Choroid plexus epithelial cell (primary cell): Measurements from ENCODE around the gene LRP1B.

Source experiments
- DNase-seq: peaks from one replicate; pipeline ENCODE4 v3.0.0-alpha.2; 2010; ENCODE audit warnings: low read depth
- H3K4me3 ChIP-seq: 2 replicates; pipeline ENCODE4 v1.5.1; 2011; ENCODE audit warnings: low read depth, mild to moderate bottlenecking, control low read depth, low read length, moderate library complexity
- TF ChIP-seq, protein P1 (sequence below): conservative IDR thresholded peaks from 2 replicates; pipeline ENCODE4 v1.5.1; 2011; ENCODE audit warnings: low read depth, mild to moderate bottlenecking, control low read depth, inconsistent platforms, low read length, moderate library complexity

Gene LRP1B

DNA sequence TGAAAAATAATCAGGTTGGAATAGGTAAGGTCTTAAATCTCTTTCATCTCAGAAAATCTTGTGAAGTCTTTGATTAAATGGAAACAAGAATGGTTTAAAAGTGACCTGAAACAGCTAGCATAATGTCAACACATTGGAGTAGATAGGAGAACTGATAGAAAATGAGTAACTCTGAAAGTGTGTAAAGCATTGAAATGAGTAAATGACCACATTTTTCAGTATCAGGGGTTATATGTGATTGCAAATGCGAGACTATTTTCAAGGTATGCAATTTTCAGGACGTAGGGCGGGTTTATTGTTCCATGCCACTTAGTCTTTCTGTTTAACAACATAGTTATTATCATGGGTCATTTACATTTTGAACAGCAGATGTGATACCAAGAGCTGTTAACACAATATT is 1383.2 kb downstream of the LRP1B start:
- TF ChIP-seq, protein P1, sequence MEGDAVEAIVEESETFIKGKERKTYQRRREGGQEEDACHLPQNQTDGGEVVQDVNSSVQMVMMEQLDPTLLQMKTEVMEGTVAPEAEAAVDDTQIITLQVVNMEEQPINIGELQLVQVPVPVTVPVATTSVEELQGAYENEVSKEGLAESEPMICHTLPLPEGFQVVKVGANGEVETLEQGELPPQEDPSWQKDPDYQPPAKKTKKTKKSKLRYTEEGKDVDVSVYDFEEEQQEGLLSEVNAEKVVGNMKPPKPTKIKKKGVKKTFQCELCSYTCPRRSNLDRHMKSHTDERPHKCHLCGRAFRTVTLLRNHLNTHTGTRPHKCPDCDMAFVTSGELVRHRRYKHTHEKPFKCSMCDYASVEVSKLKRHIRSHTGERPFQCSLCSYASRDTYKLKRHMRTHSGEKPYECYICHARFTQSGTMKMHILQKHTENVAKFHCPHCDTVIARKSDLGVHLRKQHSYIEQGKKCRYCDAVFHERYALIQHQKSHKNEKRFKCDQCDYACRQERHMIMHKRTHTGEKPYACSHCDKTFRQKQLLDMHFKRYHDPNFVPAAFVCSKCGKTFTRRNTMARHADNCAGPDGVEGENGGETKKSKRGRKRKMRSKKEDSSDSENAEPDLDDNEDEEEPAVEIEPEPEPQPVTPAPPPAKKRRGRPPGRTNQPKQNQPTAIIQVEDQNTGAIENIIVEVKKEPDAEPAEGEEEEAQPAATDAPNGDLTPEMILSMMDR: no peak
- no peak for DNase-seq
- no peak overlapping the region for H3K4me3 ChIP-seq

DNA sequence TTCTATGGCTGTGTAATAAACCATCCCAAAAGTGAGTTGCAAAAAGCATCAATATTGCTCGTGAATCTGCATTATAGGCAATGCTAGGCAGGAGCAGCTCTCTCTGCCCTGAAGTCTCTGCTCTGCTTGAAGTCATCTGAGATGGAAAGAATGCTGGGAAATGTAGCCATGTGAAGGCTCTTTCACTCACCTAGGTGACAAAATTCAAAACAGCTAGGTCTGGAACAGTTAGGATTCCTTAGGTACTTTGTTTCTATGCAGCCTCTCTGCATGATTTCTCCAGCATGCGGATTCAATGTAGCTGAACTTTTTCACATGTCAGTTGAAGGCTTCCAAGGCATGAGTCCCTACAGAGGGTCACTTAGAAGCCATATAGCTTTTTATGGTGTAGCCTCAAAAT is 1383.7 kb downstream of the LRP1B start:
- DNase-seq: no peak
- TF ChIP-seq, protein P1: no peak
- H3K4me3 ChIP-seq: no peak overlapping the region

DNA sequence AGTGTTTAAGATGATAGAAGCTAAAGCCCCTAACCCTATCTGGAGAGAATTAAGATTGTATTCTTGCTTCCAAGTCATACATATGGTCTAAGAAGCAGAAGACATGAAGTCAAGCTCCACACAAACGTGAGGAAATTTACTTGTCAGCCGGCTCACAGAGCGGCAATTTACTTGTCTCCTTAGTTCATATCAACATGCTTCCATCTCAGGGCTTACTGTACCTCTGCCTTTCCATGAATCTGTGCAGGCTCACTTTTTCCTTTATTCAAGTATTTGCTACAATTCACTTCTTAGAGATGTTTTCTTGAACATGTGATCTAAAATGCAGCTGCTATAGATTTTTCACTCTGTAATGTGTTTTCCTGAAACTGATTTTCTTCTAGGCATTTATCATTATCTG is 1386.4 kb downstream of the LRP1B start:
- no peak for DNase-seq
- TF ChIP-seq, protein P1: no peak
- H3K4me3 ChIP-seq: no peak overlapping the region

DNA sequence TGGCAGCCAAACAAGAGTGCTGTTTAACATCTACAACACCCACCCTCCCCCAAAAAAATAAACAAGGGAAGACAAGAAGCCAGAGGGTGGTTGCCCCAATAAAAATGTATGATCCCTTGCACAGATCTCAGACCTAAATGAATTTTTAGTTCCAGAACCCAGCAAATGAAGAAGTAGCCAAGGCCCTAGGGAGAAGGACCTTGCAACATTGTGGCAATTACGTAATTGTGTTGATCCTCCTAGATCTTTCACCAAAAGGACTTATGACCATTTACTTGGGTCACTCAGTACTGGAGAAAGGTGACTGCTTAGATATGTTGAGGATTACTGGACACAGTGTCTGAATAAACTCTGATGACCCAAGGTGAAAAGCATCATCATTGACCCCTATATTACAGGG is 1393.8 kb downstream of the LRP1B start:
- H3K4me3 ChIP-seq: no peak overlapping the region

DNA sequence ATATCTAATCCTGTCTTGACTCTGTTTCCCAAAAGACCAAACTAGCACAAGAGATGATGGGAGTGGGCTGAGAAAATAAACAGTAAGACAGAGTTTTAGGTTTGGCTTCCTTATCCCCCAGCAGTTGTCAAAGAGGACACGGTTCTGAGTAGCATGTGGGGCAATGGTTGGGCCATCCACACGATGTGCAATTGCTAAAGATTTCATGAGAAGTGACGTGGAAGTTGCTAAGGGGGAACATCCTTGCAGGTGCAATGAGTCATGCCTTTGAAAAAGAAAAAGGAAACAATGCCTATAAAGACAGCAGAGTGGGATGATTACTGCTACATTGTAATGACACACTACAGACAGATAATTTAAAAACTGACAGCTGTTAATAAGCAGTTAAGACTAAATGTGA is 1395.8 kb downstream of the LRP1B start:
- DNase-seq: no peak
- TF ChIP-seq, protein P1: no peak
- H3K4me3 ChIP-seq: no peak overlapping the region

More for the DNA sequence above, 1393.8 kb downstream of the LRP1B start:
- no peak for DNase-seq
- TF ChIP-seq, protein P1: no peak

DNA sequence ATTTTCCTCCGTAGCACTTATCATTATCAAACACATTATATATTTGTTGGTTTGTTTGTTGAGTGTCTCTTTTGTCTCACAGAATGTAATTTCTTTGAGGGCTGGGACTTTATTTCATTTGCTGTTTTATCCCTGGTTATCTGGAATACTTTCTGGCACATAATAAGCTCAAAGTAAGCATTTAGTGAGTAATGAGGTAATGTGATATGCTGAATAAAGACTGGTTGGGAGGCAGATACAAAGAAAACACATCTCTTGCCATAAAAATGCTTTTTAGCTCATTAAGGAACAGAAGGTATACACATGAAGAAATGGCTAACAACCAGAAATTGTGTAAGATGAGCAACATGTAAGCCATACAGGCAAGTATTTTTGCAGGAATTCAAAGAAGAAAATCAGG is 1411.8 kb downstream of the LRP1B start:
- DNase-seq: no peak
- no peak overlapping the region for H3K4me3 ChIP-seq
- TF ChIP-seq, protein P1: no peak

DNA sequence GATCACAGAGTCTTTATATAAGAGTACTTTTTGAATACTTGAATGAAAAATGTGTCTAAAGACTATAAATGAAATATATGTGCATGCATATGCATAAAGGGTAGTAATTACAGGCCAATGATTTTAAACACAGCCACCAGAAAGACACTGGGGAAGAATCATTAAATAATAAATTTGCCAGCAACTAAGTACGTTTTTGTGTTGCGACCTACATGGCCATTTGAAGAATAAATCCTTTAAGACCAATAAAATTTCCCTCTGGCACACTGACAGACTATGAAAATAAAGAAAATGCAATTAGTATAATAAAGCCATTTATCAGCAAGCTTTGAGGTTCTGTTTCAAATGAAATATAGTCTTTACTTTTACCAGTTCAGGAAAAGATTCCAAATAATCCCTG is 1413.3 kb downstream of the LRP1B start:
- DNase-seq: no peak
- no peak overlapping the region for H3K4me3 ChIP-seq

More for the DNA sequence above, 1413.3 kb downstream of the LRP1B start:
- TF ChIP-seq, protein P1: no peak
